ENCODE measurements around the gene CACNG1. TPM values are rescaled to one million over a fixed set of nuclear protein-coding genes. Genes with fewer than 3 reads are reported as not detected.
"Not testable (repeated sequence)": the region's sequence is repeated elsewhere in the genome, so short reads cannot be mapped to it uniquely, and the experiment has no call there.

The CACNG1 gene
- total RNA-seq, 2 experiments from 2014 or later = not detected

DNA sequence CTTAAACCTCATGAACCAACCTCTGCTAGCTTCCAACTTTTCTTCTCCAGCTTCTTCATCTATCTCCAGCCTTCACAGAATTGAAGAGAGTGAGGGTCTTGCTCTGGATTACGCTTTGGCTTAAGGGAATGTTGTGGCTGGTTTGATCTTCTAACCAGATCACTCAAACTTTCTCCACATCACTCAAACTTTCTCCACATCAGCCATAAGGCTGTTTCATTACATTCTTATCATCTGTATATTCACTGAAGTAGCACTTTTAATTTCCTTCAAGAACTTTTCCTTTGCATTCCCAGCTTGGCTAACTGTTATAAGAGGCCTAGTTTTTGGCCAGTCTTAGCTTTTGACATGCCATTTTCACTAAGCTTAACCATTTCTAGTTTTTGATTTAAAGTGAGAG, 52.3 kb downstream of the CACNG1 start:
- DNase-seq (ENCODE audit: low spot score) = no peak
- H3K9me2 ChIP-seq (ENCODE audit: insufficient read depth, low read length) = no peaks in the 10 kb centered on the region
- H3K4me1 ChIP-seq (ENCODE audit: insufficient read depth, low read length, poor library complexity, severe bottlenecking) = no peaks in the 10 kb centered on the region
- H3K4me3 ChIP-seq (ENCODE audit: low read depth, low read length, poor library complexity, severe bottlenecking) = no peak overlapping the region
- H2AFZ ChIP-seq (ENCODE audit: low read length) = no peak overlapping the region
- ChIA-PET CTCF (ENCODE audit: unreplicated experiment) (no interaction called here), POLR2A (interaction anchor here (1.0 to 1.3 kb wide), 2 partner anchors 11 to 14 kb away, joined by 3 to 5 read pairs; no protein-coding TSS in a partner anchor)
- H3K4me2 ChIP-seq (ENCODE audit: low read length) = no peak overlapping the region
- H3K9me3 ChIP-seq (ENCODE audit: low read length) = no peaks in the 10 kb centered on the region
- TF ChIP-seq, protein P1, sequence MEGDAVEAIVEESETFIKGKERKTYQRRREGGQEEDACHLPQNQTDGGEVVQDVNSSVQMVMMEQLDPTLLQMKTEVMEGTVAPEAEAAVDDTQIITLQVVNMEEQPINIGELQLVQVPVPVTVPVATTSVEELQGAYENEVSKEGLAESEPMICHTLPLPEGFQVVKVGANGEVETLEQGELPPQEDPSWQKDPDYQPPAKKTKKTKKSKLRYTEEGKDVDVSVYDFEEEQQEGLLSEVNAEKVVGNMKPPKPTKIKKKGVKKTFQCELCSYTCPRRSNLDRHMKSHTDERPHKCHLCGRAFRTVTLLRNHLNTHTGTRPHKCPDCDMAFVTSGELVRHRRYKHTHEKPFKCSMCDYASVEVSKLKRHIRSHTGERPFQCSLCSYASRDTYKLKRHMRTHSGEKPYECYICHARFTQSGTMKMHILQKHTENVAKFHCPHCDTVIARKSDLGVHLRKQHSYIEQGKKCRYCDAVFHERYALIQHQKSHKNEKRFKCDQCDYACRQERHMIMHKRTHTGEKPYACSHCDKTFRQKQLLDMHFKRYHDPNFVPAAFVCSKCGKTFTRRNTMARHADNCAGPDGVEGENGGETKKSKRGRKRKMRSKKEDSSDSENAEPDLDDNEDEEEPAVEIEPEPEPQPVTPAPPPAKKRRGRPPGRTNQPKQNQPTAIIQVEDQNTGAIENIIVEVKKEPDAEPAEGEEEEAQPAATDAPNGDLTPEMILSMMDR (conservative IDR thresholded peaks at IDR 0.05; ENCODE audit: low read length) = no peak
- no peak overlapping the region for H3K27ac ChIP-seq (ENCODE audit: low read depth, low read length, poor library complexity, severe bottlenecking)
- BruUV-seq (replicated peaks) = no TSS peak
- intact Hi-C loops (cut with micrococcal nuclease; ENCODE audit: unreplicated experiment) = no loop called here
- peaks cover 8% of the 10 kb centered on the region; the same call in 1 of the 2 replicates for H3K36me3 ChIP-seq (ENCODE audit: insufficient read depth, low read length)
- H3K79me2 ChIP-seq (ENCODE audit: insufficient read depth, low read depth, low read length) = no peaks in the 10 kb centered on the region
- H4K20me1 ChIP-seq (ENCODE audit: insufficient read depth, low read length) = no peaks in the 10 kb centered on the region

DNA sequence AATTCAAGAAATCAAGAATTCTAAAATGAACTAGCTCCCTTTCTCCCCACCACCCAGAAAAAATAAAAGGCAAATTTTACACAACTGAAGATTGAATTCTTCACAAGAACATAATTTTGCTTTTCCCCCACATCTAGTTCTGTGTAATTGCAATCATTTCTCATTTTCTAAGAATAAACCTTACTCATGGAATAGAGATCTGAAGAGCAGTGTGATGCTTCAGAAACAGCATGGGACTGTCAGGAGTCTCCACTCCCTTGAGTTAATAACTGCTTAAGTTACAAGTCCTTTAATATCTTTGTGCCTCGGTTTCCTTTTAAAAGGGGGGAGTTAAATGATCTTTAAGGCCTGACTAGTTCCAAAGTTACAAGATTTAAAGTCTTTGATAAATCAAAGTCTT, 53.7 kb downstream of the CACNG1 start:
- no peak for DNase-seq (ENCODE audit: low spot score)
- H4K20me1 ChIP-seq (ENCODE audit: insufficient read depth, low read length) = no peaks in the 10 kb centered on the region
- no peaks in the 10 kb centered on the region for H3K9me2 ChIP-seq (ENCODE audit: insufficient read depth, low read length)
- no peaks in the 10 kb centered on the region for H3K4me1 ChIP-seq (ENCODE audit: insufficient read depth, low read length, poor library complexity, severe bottlenecking)
- peaks cover 12% of the 10 kb centered on the region for H3K36me3 ChIP-seq (ENCODE audit: insufficient read depth, low read length)
- H3K4me2 ChIP-seq (ENCODE audit: low read length) = no peak overlapping the region
- no peak for TF ChIP-seq EZH2phosphoT487 (IDR thresholded peaks at IDR 0.05; ENCODE audit: borderline replicate concordance, low read depth, low read length)
- TF ChIP-seq, protein P1 (conservative IDR thresholded peaks at IDR 0.05; ENCODE audit: low read length) = no peak
- no peak overlapping the region for H3K27ac ChIP-seq (ENCODE audit: low read depth, low read length, poor library complexity, severe bottlenecking)
- no TSS peak for BruUV-seq (replicated peaks)
- no peaks in the 10 kb centered on the region for H3K9me3 ChIP-seq (ENCODE audit: low read length)
- ChIA-PET CTCF (ENCODE audit: unreplicated experiment) (no interaction called here), POLR2A (interaction anchor here (0.6 to 1.0 kb wide), 2 partner anchors 10 to 164 kb away, joined by 3 to 4 read pairs; no protein-coding TSS in a partner anchor)
- no peak overlapping the region for H3K4me3 ChIP-seq (ENCODE audit: low read depth, low read length, poor library complexity, severe bottlenecking)
- H3K79me2 ChIP-seq (ENCODE audit: insufficient read depth, low read depth, low read length) = no peaks in the 10 kb centered on the region
- H2AFZ ChIP-seq (ENCODE audit: low read length) = no peak overlapping the region
- intact Hi-C loops (cut with micrococcal nuclease; ENCODE audit: unreplicated experiment) = no loop called here

DNA sequence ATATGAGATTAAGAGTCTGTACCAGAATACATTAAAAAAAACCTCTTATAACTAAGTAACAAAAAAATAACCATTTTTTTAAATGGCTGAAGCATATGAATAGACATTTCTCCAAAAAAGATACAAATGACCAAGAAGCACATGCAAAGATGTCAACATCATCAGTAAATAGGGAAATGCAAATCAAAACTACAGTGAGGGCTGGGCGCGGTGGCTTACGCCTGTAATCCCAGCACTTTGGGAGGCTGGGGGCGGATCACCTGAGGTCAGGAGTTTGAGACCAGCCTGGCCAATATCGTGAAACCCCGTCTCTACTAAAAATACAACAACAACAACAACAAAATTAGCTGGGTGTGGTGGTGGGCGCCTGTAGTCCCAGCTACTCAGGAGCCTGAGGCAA, 60.3 kb downstream of the CACNG1 start:
- H3K4me1 ChIP-seq (ENCODE audit: insufficient read depth, low read length, poor library complexity, severe bottlenecking); H3K27ac ChIP-seq (ENCODE audit: low read depth, low read length, poor library complexity, severe bottlenecking); DNase-seq (ENCODE audit: low spot score); H2AFZ ChIP-seq (ENCODE audit: low read length); BruUV-seq (replicated peaks); H4K20me1 ChIP-seq (ENCODE audit: insufficient read depth, low read length); intact Hi-C loops (cut with micrococcal nuclease; ENCODE audit: unreplicated experiment); H3K9me2 ChIP-seq (ENCODE audit: insufficient read depth, low read length); H3K4me3 ChIP-seq (ENCODE audit: low read depth, low read length, poor library complexity, severe bottlenecking); CTCF ChIA-PET (ENCODE audit: unreplicated experiment); H3K9me3 ChIP-seq (ENCODE audit: low read length); H3K79me2 ChIP-seq (ENCODE audit: insufficient read depth, low read depth, low read length); POLR2A ChIA-PET; H3K4me2 ChIP-seq (ENCODE audit: low read length): not testable (repeated sequence)
- H3K36me3 ChIP-seq (ENCODE audit: insufficient read depth, low read length) = peaks cover 64% of the 10 kb centered on the region

All from OCI-LY7 (cell line).